ENCODE measurements around the gene ITGB1. TPM values are rescaled to one million over a fixed set of nuclear protein-coding genes. Genes with fewer than 3 reads are reported as not detected.

ITGB1 gene
- total RNA-seq, 2 donors from 2014 or later: 164 to 259 TPM

GRCh38 chr10:32887481-32887880 lies 70.5 kb downstream of the ITGB1 start:
- Histone ChIP-seq H3K27ac (no peak overlapping the region), H3K9me3 (no peaks in the 10 kb centered on the region), H3K4me1 (no peaks in the 10 kb centered on the region), H3K27me3 (no peaks in the 10 kb centered on the region), H3K4me3 (no peak overlapping the region), H3K36me3 (replicated peaks in 1 of 2; ENCODE audit: insufficient read depth in 1 of 2, low read depth in 2 of 2) (no peaks in the 10 kb centered on the region)
- ATAC-seq (no peak), DNase-seq (no peak)
- WGBS, 2 donors: 83 to 84% methylated on average over 6 to 7 of the region's 7 CpGs
- TF ChIP-seq, protein P1, sequence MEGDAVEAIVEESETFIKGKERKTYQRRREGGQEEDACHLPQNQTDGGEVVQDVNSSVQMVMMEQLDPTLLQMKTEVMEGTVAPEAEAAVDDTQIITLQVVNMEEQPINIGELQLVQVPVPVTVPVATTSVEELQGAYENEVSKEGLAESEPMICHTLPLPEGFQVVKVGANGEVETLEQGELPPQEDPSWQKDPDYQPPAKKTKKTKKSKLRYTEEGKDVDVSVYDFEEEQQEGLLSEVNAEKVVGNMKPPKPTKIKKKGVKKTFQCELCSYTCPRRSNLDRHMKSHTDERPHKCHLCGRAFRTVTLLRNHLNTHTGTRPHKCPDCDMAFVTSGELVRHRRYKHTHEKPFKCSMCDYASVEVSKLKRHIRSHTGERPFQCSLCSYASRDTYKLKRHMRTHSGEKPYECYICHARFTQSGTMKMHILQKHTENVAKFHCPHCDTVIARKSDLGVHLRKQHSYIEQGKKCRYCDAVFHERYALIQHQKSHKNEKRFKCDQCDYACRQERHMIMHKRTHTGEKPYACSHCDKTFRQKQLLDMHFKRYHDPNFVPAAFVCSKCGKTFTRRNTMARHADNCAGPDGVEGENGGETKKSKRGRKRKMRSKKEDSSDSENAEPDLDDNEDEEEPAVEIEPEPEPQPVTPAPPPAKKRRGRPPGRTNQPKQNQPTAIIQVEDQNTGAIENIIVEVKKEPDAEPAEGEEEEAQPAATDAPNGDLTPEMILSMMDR (IDR thresholded peaks at IDR 0.05): no peak
- TF ChIP-seq POLR2A (IDR thresholded peaks at IDR 0.05): no peak
- intact Hi-C loops (cut with DNase I): no loop called here

DNA sequence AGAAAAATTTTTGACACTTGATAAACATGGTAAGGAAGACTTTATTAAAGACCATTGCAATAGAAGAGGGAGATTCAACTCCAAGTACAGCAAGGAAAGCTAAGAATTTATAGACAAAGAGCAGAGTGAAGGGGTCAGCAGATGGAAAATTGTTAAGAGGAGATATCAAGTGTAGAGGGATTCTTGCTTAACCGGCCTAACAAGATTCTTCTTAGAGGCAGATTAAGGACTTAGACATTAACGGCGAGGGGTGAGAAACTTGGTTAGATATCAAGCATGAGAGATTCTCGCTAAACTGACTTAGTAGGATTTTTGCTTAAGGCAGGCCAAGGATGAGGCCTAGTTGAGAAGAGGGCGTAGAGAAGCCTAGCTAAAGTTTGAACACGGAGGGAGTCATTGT lies 76.0 kb downstream of the ITGB1 start:
- TF ChIP-seq POLR2A (IDR thresholded peaks at IDR 0.05): no peak
- TF ChIP-seq, protein P1 (IDR thresholded peaks at IDR 0.05): no peak
- Histone ChIP-seq H3K27me3 (no peaks in the 10 kb centered on the region), H3K27ac (no peak overlapping the region), H3K4me3 (no peak overlapping the region), H3K36me3 (replicated peaks in 1 of 2; ENCODE audit: insufficient read depth in 1 of 2, low read depth in 2 of 2) (no peaks in the 10 kb centered on the region), H3K9me3 (no peaks in the 10 kb centered on the region), H3K4me1 (no peaks in the 10 kb centered on the region)
- intact Hi-C loops (cut with DNase I): no loop called here
- no peak for DNase-seq
- 75 to 76% methylated on average over 6 of the region's 6 CpGs for WGBS, 2 donors
- ATAC-seq: no peak

- ATAC-seq (no peak), DNase-seq (no peak)
- TF ChIP-seq POLR2A (IDR thresholded peaks at IDR 0.05): no peak
- TF ChIP-seq, protein P1 (IDR thresholded peaks at IDR 0.05): no peak
- Histone ChIP-seq H3K4me1 (no peaks in the 10 kb centered on the region), H3K9me3 (no peaks in the 10 kb centered on the region), H3K27me3 (no peaks in the 10 kb centered on the region), H3K4me3 (no peak overlapping the region), H3K36me3 (replicated peaks in 1 of 2; ENCODE audit: insufficient read depth in 1 of 2, low read depth in 2 of 2) (no peaks in the 10 kb centered on the region), H3K27ac (no peak overlapping the region)
- intact Hi-C loops (cut with DNase I): no loop called here
Measured at GRCh38 chr10:32878646-32879045, 79.4 kb downstream of the ITGB1 start.

DNA sequence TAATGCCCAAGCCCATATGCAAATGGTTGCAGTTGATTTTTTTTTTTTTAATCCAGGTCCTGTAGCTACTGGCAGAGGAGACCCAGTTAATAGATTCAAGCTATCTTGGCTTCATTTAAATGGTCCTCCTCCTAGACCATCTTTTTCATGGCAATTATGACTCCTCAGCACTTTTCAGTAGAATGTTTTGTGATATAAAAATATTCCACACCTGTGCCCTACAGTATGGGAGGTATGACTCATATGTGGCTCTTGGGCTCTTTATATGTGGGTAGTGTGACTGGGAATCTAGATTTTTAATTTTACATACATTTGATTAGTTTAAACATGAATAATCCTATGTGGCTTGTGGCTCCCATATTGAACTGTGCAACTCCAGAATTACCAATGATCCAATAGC lies 80.1 kb downstream of the ITGB1 start:
- Histone ChIP-seq H3K27me3 (no peaks in the 10 kb centered on the region), H3K4me1 (no peaks in the 10 kb centered on the region), H3K4me3 (no peak overlapping the region), H3K9me3 (no peaks in the 10 kb centered on the region), H3K27ac (no peak overlapping the region), H3K36me3 (replicated peaks in 1 of 2; ENCODE audit: insufficient read depth in 1 of 2, low read depth in 2 of 2) (no peaks in the 10 kb centered on the region)
- DNase-seq: no peak
- ATAC-seq: no peak
- intact Hi-C loops (cut with DNase I): no loop called here
- no peak for TF ChIP-seq POLR2A (IDR thresholded peaks at IDR 0.05)
- TF ChIP-seq, protein P1 (IDR thresholded peaks at IDR 0.05): no peak

GRCh38 chr10:32865170-32865569 lies 92.9 kb downstream of the ITGB1 start:
- TF ChIP-seq, protein P1 (IDR thresholded peaks at IDR 0.05): no peak
- no peak for TF ChIP-seq POLR2A (IDR thresholded peaks at IDR 0.05)
- DNase-seq: no peak
- intact Hi-C loops (cut with DNase I): no loop called here
- 71 to 75% methylated on average over 1 of the region's 1 CpG for WGBS, 2 donors
- Histone ChIP-seq H3K27ac (no peak overlapping the region), H3K27me3 (no peaks in the 10 kb centered on the region), H3K4me3 (no peak overlapping the region), H3K9me3 (no peaks in the 10 kb centered on the region), H3K36me3 (replicated peaks in 1 of 2; ENCODE audit: insufficient read depth in 1 of 2, low read depth in 2 of 2) (no peaks in the 10 kb centered on the region), H3K4me1 (no peaks in the 10 kb centered on the region)
- no peak for ATAC-seq

Measured in body of pancreas (tissue), 4 donors.